ENCODE measurements around the gene OSM.

DNA sequence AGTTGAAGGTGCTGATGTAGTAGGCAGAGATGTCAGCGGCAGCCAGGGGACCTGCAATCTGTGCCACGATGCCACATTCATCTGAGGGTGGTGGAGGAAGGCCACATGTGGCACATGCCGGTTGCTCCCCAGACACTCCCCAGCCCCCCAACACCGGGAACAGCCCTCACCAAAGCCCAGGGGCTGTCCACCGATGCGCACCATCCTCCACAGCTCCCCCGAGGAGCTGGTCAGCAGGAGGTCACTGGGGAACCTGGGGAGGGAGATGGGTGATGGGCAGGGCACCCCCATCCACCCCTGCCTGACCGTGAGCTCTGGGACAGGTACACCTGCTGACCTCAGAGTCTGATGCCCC lies 19.2 kb upstream of the OSM start:
- TF ChIP-seq, protein P1, sequence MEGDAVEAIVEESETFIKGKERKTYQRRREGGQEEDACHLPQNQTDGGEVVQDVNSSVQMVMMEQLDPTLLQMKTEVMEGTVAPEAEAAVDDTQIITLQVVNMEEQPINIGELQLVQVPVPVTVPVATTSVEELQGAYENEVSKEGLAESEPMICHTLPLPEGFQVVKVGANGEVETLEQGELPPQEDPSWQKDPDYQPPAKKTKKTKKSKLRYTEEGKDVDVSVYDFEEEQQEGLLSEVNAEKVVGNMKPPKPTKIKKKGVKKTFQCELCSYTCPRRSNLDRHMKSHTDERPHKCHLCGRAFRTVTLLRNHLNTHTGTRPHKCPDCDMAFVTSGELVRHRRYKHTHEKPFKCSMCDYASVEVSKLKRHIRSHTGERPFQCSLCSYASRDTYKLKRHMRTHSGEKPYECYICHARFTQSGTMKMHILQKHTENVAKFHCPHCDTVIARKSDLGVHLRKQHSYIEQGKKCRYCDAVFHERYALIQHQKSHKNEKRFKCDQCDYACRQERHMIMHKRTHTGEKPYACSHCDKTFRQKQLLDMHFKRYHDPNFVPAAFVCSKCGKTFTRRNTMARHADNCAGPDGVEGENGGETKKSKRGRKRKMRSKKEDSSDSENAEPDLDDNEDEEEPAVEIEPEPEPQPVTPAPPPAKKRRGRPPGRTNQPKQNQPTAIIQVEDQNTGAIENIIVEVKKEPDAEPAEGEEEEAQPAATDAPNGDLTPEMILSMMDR (IDR thresholded peaks at IDR 0.05) = no peak
- TF ChIP-seq POLR2A (IDR thresholded peaks at IDR 0.05) = no peak
